Inferior parietal cortex (tissue), 1 donor: Measurements from ENCODE around the gene CLDN8.

ENCODE experiments used
- DNase-seq: peaks from one replicate; pipeline ENCODE4 v3.0.0-alpha.2; 2016; ENCODE audit errors: extremely low spot score

The CLDN8 gene

DNA sequence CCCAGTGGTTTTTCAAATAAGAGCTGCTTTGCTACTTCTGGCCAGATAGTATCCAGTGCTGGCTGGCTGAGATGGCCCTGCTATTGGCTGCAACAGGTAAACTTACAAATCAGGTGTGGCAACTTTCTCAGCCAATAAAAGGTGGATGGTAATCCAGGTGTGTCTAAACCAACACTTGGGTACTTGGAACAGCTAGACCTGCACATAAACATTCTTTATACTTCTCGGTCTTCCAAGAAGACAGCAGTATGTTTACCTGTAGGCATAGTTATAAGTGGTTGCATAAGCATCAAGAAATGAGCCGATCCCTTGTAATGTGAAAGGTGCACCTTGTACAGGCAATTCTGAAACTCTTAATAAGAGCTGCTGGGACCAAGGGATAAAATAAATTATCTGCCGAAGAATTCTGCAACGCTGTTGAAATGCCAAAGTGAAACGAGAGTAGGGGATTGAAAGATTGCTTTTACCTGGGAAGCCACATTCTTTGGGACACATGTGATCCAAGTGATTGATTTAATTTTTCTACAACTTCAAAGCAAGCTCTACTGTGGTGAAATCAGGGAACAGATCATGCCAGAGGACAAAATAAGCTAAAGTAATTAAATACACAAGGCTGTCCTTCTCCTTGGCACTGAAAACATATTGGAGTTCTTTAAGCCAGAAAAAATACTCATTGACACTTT, at the start of gene CLDN8:
Gene CLDN8 (minus strand): TSS at position 57 of the 683 bp plus-strand sequence. CDS start 172 bp downstream, outside the sequence.
- no peak for DNase-seq

DNA sequence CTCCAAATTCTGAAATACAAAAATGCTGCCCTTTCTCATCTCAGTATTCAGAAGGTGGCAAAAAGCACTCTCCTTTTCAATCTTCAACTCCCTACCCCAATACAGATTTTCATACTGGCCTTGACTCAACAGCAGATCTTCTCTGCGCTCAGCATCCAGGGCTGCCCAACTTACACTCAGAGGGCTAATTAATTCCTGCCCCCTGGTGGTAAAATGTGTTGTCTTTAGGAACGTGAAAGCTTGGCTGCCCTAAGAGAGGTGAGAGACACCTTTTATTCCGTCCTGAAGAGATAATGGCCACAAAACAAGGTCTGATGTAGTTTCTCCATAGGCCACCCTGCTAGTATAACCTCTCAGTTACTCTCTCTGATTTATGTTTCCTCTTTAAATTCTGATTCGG, 41.9 kb upstream of the CLDN8 start:
- DNase-seq = no peak

DNA sequence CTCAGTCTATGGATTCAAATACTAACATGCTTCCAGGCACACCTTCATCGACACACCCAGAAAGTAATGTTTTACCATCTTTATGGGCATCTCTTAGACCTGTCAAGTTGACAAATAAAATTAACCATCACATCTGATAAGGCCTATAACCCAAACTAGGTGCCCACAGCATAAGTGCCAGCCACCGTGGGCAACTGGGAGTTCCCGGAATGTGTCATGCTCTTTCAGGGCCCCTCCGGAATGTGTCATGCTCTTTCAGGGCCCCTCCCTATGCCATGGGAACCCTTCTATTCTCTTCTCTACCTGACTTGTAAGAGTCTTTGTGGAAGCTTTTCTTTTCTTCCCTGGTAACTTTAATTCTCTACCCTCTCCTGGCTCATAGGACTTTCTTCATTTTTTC, 40.2 kb upstream of the CLDN8 start:
- no peak for DNase-seq

DNA sequence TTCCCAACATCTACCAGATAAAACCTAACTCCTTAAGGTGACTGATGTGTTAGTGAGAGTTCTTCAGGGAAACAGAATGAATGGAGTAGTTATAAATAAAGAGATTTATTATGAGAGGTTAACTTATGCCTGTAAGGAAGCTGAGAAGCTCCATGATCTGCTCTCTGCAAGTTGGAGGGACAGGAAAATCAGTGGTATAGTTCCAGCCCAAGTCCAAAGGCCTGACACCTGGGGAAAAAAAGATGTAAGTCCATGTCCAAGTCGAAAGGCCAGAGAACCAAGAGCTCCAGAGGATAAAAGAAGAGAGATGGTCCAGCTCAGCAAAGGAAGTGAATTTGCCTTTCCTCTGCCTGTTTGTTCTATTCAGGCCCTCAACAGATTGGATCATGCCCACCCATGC, 39.8 kb upstream of the CLDN8 start:
- DNase-seq = no peak

DNA sequence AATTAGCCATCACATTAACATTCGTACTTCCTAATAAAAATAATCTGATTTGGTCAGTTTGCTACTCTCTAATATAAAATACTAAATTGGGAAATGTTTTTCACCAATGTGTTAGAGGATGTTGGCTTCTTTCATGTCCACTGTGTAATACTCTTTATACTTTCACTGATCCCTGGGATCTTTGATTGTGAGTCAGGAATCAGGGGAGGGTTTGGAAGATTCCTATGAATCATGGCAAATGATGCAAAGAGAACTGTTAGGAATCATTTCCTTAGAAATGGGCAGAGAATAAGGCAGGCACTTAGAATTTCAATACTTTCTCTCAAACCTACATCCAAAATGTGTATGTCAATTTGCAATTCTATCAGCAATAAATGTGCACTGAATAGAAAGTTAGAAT, 35.9 kb upstream of the CLDN8 start:
- no peak for DNase-seq

DNA sequence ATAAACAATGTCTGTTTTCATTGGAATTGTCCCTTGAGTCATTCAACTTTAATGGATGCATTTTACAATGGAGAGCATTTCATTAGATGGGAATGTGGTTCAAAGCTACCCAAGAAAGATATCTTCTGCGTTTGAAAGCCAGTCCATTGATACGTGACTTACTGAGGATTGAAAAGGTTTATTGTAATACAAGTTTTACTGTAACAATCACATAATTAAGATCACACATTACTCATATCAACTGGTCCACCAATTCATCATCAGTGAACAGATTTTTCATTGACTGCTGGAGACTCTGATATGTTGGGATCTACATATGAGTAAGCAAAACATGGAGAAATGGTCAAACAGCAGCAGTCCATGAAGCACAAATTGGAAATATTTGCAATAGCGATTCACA, 34.0 kb upstream of the CLDN8 start:
- no peak for DNase-seq

DNA sequence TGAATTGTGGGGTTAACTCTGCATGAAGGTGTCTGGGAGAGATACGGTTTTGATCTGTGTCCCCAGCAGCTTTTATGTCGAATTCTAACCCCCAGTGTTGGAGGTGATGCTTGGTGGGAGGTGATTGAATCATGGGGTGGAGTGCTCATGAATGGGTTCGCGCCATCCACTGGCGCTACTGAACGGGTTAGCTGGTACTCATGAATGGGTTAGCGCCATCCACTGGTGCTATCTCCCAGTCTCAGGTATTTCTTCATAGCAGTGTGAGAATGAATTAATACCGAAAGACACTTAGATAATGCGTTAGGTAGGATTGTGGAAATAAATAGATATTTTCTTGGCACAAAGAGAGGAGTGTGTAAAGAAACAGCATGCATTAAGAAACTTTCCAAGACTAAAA, 32.9 kb upstream of the CLDN8 start:
- no peak for DNase-seq

DNA sequence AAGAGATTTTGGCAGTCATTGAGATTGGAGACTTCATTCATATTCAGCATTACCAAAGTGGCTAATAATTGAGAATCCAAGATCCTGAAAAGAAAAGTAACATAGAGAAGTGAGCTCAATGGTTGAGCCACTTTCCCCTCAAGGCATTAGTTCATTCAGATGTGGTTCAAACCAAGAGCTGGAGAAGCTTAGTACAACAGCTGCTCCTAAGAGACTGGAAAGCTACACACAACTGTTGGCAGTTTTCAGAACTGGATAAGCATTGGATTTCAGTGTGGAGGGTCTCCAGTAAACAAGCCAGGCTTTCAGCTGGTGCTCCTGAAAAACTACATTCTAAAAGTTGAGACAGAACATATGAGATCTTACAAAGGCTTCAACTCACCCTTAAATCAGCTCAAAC, 29.2 kb upstream of the CLDN8 start:
- DNase-seq = no peak

DNA sequence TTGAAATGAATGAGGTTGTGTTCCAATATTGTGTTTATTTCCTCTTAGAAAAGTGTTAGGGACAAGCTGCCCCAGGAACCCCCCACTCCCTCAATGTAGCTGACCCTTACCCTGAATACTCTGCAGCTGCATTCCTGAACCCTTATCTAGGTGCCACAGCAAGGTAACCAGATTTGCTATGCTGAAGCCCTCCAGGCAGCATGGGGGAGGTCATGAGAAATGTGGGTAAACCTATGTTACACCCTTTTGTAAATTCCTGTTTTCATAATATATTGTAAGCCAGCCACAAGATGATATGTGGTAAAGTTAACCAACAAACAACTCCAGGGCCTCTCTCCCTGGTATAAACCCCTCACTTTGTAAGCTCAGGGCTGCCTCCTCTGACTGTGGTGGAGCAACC, 27.8 kb upstream of the CLDN8 start:
- no peak for DNase-seq

DNA sequence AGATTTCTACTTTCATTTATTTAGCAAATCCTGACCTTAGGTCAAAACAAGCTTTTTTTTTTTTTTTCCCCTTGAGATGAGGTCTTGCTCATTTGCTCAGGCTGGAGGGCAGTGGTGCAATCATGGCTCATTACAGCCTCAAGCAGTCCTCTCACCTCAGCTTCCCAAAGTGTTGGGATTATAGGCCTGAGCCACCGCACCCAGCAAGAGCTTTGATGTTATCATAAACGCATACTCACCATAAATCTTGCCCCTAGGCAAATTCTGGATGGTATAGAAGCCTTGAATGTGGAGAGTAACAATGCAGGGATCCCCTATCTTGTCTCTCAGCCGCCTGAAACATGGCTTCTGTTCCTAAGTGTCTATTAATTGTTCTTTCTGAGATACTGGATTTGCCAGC, 24.8 kb upstream of the CLDN8 start:
- DNase-seq = no peak

DNA sequence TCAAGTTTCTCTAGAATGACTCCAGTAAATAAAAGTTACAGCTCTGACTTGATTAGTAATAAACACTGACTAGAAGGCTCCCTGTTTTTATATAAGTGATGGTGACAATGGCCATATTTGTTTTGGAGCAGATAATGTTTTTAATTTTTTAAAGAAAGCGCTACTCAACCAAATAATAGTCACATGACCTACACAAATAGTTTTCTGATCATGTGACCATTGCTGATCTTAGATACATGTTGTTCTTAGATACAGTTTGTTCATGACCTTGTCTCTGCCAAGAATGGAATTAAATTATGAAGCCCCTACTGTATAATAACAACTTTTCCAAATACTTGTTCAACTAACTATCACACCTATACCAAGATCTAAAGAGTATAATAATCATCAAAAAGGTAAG, 22.3 kb upstream of the CLDN8 start:
- no peak for DNase-seq

DNA sequence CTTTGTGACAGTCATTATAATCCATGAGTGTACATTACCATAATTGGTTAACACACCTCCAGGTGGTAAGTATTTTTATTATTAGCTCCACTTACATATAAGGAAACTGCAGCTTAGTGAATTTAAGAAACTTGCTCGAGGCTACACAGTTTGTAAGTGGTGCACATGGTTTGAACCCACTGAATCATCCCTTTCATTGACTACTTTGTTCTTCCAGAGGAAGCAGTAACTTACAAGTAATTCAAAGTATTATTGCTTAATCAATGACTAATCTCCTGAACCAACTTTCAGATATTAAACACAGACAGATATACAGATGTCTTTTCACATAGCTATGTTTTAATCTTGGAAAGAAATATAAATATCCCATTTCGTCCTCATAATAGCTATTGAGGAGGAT, 18.7 kb upstream of the CLDN8 start:
- no peak for DNase-seq

DNA sequence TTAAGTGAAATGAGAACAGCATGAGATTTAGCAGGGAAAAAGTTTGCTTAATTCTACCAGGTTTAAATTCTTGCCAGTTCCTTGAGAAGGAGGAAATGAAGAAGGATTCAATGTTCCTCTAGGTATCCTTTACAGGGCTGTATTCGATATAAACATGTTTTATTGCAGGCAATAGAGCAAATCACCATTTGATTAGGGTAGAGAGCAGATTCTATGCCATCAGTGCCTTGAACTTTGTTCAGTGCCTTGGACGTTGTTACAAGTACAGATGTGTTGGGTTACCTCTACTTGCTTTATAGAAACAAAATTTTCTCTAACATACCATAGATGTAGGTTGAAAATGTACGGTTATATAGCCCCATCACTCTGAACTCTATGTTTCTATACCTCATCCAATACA, 18.2 kb upstream of the CLDN8 start:
- no peak for DNase-seq

DNA sequence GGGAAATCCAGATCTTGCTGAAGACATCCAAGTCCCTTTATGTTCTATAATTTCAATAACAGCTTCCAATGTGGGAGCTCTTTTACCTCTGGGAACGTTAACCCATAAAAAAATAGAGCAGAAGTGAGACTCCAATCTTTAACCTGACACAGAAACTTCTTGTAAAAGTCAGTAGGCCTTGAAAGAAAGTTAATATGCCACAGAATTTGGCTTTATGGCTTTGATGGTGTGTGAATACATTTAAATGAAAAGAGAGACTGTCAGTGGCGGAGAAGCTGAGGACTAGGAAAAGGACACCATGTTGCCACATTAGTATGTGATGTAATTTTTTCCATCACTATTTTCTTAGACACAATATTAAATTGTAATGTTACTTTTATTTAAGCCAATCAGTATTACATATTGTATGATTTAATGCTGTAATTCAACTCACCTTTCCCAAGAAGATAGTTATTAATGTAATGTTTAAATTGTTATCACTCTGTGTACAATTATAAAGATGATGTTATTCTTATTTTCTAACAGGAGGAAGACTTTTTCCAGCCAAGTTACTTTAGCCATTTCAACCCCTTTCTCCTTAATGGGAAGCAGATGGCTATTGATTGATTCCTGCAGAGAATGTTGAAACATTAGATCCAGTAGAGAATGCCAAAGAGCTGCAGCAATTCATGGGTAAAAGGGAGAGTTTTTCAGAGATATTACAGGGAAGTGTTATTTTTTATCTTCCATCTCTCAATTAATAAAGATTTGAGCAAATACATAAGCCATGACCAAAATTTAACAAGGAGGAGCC, 17.5 kb upstream of the CLDN8 start:
- no peak for DNase-seq

DNA sequence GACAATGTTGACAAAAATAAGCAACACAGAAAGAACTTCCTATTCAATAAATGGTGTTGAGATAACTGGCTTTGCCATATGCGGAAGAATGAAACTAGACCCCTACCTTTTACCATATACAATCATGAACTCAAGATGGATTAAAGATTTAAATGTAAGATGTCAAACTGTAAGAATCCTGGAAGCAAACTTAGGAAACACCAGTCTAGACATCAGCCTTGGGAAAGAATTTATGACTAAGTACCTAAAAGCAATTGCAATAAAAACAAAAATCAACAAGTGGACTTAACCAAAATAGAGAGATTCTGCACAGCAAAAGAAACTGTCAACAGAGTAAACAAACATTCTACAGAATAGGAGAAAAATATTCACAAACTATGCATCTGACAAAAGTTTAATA, 16.1 kb upstream of the CLDN8 start:
- no peak for DNase-seq

DNA sequence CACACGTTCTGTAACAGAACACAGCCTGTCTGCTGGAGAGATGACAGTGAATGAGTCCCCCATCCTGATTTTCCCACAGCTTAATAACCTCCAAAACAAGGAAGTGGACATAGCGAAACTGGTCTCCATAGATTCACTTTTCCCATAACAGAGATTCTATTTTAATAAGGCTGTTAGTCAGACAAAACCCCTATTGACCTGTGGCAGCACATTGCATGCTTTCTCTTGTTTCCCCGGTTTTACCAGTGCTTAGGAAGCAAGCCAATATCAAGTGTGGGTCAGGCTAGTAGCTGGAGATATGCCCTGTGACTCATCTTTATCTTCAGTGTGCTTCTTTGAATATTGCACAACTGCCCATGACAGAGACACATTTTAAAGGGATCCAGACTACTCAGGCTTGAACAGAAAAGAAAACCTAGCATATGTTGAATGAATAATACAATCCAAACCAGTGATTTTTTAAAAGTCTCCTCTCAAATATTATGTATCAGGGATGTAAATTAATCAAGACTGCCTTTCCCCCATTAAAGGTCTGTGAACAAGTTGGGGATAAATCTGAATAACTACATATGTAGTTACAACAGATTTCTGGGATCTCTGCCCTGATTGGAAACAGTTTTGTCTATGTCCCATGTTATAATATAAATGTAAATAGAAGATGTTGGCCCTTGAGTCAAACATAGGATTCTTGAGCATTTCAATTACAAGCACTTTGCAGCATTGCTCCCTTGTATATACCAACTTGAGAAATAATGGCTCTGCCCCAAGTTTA, 11.9 kb upstream of the CLDN8 start:
- DNase-seq = peak; percentile 11

DNA sequence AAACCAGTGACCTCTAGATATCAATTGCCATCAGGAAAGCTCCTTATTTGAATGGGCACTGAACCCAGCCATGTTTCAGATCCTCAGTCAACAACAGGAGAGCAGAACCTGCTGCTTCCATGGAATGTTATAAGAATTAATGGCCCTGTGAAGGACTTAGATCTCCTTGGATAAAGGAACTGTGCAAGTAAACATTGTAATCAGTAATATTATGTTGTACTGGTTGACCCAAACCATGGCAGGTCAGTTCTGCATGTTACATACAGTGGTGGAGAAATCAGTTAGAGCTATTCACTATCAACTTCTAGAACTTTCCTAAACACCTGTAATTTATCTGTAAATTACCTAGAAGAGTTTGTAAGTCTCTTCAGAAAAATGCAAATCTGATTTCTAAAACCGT, 11.2 kb upstream of the CLDN8 start:
- DNase-seq = no peak

DNA sequence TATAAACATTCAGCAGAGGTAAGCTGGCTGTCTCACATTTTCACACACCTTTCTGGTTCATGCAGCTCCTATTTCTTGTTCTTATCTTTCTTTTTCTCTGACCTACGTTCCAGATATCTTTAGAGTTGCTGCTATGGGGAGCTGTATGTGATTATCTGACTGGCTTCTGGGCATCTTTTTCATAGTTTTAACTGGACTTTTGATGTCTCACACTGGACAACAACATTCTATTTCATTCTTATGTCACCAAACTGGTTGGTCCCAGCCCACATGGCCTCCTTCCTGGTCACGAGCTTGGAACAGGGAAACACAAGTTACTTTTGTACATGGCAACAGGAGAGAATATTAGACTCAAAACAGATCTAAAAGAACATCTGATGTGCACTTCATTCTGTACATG, 7.7 kb upstream of the CLDN8 start:
- DNase-seq = no peak

DNA sequence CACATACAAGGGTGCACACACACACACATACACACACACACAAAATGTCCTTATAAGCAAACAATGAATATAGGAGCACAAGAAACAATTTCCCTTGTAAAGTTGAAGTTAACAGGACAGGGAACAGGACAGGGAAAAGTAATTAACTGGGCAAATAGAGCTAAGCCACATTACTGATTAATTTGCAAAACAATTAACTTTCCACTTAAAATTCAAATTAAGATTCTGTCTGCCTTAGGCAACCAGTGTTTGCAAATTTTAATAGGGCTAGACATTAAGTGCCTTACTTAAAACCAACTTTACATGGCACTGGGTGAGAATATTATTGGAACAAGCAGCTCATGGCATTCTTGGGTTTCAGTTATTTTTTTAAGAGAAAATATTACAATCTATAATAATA, 6.8 kb upstream of the CLDN8 start:
- DNase-seq = no peak

DNA sequence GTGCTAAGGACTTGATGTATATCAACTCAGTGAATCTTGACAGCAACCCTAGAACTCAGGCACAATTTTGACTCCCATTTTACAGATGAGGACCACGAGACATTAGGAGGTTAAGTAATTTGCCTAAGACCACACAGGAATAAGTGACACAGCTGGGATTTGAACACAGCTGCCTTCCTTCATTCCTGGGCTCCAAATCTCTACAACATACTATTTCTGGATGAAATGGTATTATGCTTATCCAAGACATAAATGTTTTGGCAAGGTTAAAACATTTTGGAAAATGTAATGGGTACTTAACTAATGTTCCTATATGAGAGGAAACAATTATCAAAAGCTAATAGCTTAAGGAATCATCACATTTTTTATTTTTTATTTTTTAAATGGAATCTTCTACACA, 4.8 kb downstream of the CLDN8 start:
- no peak for DNase-seq

DNA sequence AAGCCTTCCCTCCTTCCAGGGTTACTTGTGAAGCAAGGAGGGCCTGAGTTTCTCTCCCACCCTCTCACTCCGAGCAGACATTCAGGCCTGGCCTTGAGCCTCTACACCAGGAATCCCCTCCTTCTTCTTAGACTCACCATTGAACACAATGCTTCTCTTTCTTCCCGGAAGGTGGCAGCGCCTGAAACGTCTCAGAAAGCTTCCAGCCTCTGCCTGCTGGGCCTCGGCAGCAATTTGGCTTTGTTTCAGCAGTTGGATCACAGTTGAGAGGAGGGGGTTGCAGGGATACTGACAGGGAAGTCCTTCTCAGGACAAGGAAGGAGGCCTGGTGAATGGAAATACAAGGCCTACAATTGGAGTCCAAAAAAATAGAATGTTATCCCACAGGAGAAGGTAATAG, 6.3 kb downstream of the CLDN8 start:
- DNase-seq = no peak

DNA sequence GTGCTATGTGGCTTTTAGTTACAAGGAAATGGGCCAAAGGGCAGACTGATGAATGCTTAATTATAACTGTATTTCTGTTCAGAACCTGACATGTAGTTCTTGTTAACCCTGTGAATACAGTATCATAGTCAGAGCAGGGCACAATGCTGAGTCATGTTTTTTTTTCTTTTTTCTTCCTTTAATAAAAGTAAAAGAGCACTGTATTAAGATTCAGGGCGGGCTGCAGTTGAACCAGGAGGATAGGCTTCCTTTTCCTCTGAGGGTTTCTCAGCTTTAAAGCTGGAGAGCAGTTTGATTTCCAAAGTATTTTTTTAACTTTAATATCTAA, 8.7 kb downstream of the CLDN8 start:
- no peak for DNase-seq
